Thyroid gland (tissue), 4 donors: ENCODE results near the gene HLF.

Source experiments
- POLR2A ChIP-seq, 2 donors: fragments of 450-650 bp; IDR thresholded peaks; one replicate each; pipeline ENCODE4 v1.6.1; 2017; ENCODE audit warnings: antibody characterized with exemption in 2 of 2, mild to moderate bottlenecking in 2 of 2, moderate library complexity in 1 of 2
- TF ChIP-seq, protein P1 (sequence below), 6 experiments: fragments of 200-600 bp in 3 of 6; fragments of 450-650 bp in 3 of 6; sonication (generic) in 3 of 6; IDR thresholded peaks; one replicate each; pipeline ENCODE4 v1.5.1; 2016 to 2019; ENCODE audit warnings: antibody characterized with exemption in 6 of 6, mild to moderate bottlenecking in 2 of 6, inconsistent platforms in 1 of 6, moderate library complexity in 1 of 6

DNA sequence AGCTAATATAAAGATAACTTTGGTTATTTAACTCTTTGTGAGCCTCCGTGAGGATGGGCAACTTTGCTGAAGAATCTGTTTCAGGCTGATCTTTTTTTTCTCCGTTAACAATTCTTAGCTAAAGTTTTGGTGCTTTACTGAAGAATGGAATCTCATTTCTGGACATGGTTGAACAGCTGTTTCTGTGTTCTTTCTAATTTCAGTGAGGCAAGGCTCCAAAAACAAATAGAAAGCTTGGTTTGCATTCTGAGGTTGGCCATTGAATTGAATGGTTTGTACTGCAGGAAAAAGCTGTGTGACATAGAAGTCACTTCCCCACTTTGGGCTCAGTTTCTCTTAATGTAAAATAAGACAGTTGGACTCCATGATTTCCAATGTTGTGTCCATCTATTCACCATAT is 22.3 kb upstream of the HLF start:
- TF ChIP-seq, protein P1, sequence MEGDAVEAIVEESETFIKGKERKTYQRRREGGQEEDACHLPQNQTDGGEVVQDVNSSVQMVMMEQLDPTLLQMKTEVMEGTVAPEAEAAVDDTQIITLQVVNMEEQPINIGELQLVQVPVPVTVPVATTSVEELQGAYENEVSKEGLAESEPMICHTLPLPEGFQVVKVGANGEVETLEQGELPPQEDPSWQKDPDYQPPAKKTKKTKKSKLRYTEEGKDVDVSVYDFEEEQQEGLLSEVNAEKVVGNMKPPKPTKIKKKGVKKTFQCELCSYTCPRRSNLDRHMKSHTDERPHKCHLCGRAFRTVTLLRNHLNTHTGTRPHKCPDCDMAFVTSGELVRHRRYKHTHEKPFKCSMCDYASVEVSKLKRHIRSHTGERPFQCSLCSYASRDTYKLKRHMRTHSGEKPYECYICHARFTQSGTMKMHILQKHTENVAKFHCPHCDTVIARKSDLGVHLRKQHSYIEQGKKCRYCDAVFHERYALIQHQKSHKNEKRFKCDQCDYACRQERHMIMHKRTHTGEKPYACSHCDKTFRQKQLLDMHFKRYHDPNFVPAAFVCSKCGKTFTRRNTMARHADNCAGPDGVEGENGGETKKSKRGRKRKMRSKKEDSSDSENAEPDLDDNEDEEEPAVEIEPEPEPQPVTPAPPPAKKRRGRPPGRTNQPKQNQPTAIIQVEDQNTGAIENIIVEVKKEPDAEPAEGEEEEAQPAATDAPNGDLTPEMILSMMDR (IDR thresholded peaks at IDR 0.05) = no peak
- TF ChIP-seq POLR2A (IDR thresholded peaks at IDR 0.05) = no peak
